ENCODE results near the gene SMG6.
"Not testable (repeated sequence)": the region's sequence is repeated elsewhere in the genome, so short reads cannot be mapped to it uniquely, and the experiment has no call there.

DNA sequence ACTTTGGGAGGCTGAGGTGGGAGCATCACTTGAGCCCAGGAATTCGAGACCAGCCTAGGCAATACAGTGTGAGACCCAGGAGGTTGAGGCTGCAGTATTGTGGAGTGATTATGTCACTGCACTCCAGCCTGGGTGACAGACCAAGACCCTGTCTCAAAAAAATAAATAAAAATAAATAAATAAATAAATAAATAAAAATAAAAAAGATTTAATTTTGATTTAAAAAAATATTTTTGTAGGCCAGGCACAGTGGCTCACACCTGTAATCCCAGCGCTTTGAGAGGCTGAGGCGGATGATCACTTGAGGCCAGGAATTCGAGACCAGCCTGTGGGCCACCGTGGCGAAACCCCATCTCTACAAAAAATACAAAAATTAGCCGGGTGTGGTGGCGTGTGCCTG, 104.2 kb downstream of the SMG6 start:
- not testable (repeated sequence) for TF ChIP-seq NRF1 (IDR thresholded peaks at IDR 0.05; ENCODE audit: low read depth, low read length); JUND (IDR thresholded peaks at IDR 0.05); FOSL2 (IDR thresholded peaks at IDR 0.05; ENCODE audit: borderline replicate concordance, low read depth); TEAD4 (IDR thresholded peaks at IDR 0.05; ENCODE audit: borderline replicate concordance, insufficient read depth); POLR2AphosphoS5 (IDR thresholded peaks at IDR 0.05; ENCODE audit: low read depth, low read length); SMC3 (IDR thresholded peaks at IDR 0.05; ENCODE audit: low read depth, low read length)
- TF ChIP-seq, protein P1, sequence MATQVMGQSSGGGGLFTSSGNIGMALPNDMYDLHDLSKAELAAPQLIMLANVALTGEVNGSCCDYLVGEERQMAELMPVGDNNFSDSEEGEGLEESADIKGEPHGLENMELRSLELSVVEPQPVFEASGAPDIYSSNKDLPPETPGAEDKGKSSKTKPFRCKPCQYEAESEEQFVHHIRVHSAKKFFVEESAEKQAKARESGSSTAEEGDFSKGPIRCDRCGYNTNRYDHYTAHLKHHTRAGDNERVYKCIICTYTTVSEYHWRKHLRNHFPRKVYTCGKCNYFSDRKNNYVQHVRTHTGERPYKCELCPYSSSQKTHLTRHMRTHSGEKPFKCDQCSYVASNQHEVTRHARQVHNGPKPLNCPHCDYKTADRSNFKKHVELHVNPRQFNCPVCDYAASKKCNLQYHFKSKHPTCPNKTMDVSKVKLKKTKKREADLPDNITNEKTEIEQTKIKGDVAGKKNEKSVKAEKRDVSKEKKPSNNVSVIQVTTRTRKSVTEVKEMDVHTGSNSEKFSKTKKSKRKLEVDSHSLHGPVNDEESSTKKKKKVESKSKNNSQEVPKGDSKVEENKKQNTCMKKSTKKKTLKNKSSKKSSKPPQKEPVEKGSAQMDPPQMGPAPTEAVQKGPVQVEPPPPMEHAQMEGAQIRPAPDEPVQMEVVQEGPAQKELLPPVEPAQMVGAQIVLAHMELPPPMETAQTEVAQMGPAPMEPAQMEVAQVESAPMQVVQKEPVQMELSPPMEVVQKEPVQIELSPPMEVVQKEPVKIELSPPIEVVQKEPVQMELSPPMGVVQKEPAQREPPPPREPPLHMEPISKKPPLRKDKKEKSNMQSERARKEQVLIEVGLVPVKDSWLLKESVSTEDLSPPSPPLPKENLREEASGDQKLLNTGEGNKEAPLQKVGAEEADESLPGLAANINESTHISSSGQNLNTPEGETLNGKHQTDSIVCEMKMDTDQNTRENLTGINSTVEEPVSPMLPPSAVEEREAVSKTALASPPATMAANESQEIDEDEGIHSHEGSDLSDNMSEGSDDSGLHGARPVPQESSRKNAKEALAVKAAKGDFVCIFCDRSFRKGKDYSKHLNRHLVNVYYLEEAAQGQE (IDR thresholded peaks at IDR 0.05; ENCODE audit: low read depth, low read length): not testable (repeated sequence)
